Measurements from ENCODE around the gene SPSB2.

The SPSB2 gene

DNA sequence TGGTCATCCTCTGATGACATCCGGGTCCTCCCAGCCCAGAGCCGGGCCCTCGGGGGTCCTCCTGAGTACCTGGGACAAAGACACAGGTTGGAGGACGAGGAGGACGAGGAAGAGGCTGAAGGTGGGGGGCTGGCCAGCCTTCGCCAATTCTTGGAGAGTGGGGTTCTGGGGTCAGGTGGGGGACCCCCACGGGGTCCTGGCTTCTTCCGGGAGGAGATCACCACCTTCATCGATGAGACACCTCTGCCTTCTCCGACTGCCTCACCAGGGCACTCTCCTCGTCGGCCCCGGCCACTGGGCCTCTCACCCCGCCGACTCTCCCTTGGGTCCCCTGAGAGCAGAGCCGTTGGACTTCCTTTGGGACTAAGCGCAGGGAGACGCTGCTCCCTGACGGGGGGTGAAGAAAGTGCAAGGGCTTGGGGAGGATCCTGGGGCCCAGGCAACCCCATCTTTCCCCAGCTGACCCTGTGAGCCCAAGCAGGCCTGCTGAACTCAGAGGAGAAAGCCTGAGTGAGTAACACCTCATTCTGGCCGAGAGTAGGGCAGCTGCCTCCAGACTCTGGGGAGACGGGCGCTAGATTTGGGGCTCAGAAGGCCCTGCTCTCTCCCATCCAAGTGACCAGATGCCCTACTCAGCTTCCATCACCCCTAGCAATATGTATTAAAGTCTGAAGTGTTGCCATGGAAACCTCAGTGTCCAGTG, 46.2 kb downstream of the SPSB2 start:
- Histone ChIP-seq H3K4me1 (ENCODE audit: control insufficient read depth in 2 of 2, insufficient read depth in 2 of 2, low read length in 2 of 2) (peaks cover 11 to 13% of the 10 kb centered on the region in 2 donors), H3K36me3 (ENCODE audit: control insufficient read depth in 2 of 2, insufficient read depth in 2 of 2, low read length in 2 of 2) (peaks cover 0 to 3% of the 10 kb centered on the region in 2 donors), H3K27ac (ENCODE audit: low read depth in 2 of 2, low read length in 2 of 2) (no peak overlapping the region), H3K27me3 (ENCODE audit: control insufficient read depth in 2 of 2, insufficient read depth in 2 of 2, low read length in 2 of 2) (peaks cover 37 to 48% of the 10 kb centered on the region in 2 donors), H3K9ac (ENCODE audit: low read depth in 1 of 2, low read length in 2 of 2) (no peak overlapping the region), H3K4me3 (ENCODE audit: low read length in 2 of 2) (no peak overlapping the region), H3K9me3 (ENCODE audit: control insufficient read depth in 2 of 2, low read length in 2 of 2) (no peaks in the 10 kb centered on the region)

DNA sequence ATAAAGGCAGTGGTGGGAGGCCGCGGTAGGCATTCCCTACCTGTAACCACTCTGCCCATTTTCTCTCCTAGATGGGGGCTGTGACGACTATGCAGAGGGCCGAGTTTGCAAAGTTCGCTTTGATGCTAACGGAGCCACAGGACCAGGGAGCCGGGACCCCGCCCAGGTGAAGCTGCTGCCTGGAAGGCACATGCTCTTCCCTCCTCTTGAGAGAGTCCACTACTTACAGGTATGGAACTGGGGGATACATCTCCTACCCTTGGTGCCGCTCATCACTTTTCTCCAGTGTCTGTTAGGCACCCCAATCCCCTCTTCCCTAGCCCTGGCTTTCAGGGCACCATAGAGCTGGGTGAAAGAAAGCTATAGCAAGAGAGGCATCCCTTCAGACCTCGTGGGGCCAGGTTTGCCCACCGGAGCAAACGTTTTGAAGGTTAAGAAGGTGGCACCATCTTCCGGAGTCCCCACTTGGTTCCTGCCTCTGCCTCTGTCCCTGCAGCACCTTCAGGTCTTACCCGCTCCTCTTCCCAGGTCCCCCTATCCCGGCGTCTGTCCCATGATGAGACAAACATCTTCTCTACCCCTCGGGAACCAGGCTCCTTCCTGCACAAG, 46.9 kb downstream of the SPSB2 start:
- Histone ChIP-seq H3K4me3 (ENCODE audit: low read length in 2 of 2) (no peak overlapping the region), H3K9ac (ENCODE audit: low read depth in 1 of 2, low read length in 2 of 2) (no peak overlapping the region), H3K27ac (ENCODE audit: low read depth in 2 of 2, low read length in 2 of 2) (no peak overlapping the region)

DNA sequence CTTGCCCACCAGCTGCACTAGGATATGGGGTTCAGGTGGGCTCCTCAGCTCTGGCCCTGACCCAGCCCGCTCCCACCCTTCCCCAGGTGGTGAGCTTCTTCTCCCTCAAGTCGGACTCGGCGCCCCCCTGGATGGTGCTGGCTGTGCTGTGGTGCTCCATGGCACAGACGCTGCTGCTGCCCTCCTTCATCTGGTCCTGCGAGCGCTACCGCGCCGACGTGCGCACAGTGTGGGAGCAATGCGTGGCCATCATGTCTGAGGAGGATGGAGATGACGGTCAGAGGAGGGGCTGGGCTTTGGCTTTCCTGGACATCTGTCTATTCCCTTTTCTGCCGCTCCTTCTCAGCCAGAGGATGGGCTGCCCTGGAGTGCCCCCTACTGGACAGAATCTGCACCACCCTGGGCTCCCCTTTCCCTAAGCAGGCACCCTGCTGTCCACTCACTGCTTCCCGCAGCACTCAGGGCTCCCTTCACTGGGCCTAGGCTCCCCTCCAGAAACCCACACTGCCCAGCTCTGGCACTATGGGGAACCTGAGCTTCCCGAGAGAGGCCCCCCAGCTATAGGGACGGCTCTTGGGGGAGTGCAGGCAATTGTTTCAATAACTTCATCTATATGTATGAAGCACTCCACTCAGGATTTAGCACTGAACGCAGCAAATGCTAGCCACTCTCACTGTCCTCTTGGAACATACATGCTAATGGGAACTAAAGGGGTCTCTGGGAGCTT, 47.5 kb downstream of the SPSB2 start:
- Histone ChIP-seq H3K9me3 (ENCODE audit: control insufficient read depth in 2 of 2, low read length in 2 of 2) (no peaks in the 10 kb centered on the region), H3K36me3 (ENCODE audit: control insufficient read depth in 2 of 2, insufficient read depth in 2 of 2, low read length in 2 of 2) (no peaks in the 10 kb centered on the region), H3K4me3 (ENCODE audit: low read length in 2 of 2) (peak overlapping the region in 1 of 2 donors; percentile 31), H3K4me1 (ENCODE audit: control insufficient read depth in 2 of 2, insufficient read depth in 2 of 2, low read length in 2 of 2) (peaks cover 11 to 15% of the 10 kb centered on the region in 2 donors), H3K27ac (ENCODE audit: low read depth in 2 of 2, low read length in 2 of 2) (peak overlapping the region in 1 of 2 donors; percentile 18), H3K9ac (ENCODE audit: low read depth in 1 of 2, low read length in 2 of 2) (no peak overlapping the region), H3K27me3 (ENCODE audit: control insufficient read depth in 2 of 2, insufficient read depth in 2 of 2, low read length in 2 of 2) (peaks cover 37 to 54% of the 10 kb centered on the region in 2 donors)

More for the DNA sequence above, 46.9 kb downstream of the SPSB2 start:
- H3K4me1 ChIP-seq (ENCODE audit: control insufficient read depth in 2 of 2, insufficient read depth in 2 of 2, low read length in 2 of 2) = peaks cover 11 to 15% of the 10 kb centered on the region in 2 donors
- no peaks in the 10 kb centered on the region for H3K36me3 ChIP-seq (ENCODE audit: control insufficient read depth in 2 of 2, insufficient read depth in 2 of 2, low read length in 2 of 2)
- peaks cover 38 to 51% of the 10 kb centered on the region in 2 donors for H3K27me3 ChIP-seq (ENCODE audit: control insufficient read depth in 2 of 2, insufficient read depth in 2 of 2, low read length in 2 of 2)
- no peaks in the 10 kb centered on the region for H3K9me3 ChIP-seq (ENCODE audit: control insufficient read depth in 2 of 2, low read length in 2 of 2)

DNA sequence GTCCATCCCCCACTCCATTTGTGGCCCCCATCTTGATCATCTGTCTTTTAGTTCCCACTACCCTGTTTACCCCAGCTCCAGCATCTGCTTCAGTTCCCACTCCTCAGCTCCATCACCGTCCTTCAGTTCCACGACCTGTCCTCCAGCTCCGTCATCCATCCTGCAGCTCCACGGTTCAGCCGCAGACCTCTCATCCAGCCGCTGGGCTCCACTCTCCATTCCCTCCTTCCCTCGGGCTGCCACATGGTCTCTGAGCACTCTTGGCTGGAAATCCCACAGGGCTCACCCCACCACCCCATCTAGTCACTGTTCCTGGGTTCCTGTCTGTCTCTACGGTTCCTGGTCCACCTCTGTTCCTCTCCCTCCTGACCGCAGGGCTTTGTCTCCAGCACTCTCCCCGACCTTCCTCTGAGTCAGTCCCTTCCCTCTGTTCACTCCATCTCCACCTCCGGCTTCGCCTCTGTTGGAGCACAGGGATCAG, 48.2 kb downstream of the SPSB2 start:
- peaks cover 37 to 55% of the 10 kb centered on the region in 2 donors for H3K27me3 ChIP-seq (ENCODE audit: control insufficient read depth in 2 of 2, insufficient read depth in 2 of 2, low read length in 2 of 2)
- no peak overlapping the region for H3K9ac ChIP-seq (ENCODE audit: low read depth in 1 of 2, low read length in 2 of 2)
- H3K36me3 ChIP-seq (ENCODE audit: control insufficient read depth in 2 of 2, insufficient read depth in 2 of 2, low read length in 2 of 2) = no peaks in the 10 kb centered on the region
- peaks cover 10 to 15% of the 10 kb centered on the region in 2 donors for H3K4me1 ChIP-seq (ENCODE audit: control insufficient read depth in 2 of 2, insufficient read depth in 2 of 2, low read length in 2 of 2)
- no peak overlapping the region for H3K27ac ChIP-seq (ENCODE audit: low read depth in 2 of 2, low read length in 2 of 2)
- H3K9me3 ChIP-seq (ENCODE audit: control insufficient read depth in 2 of 2, low read length in 2 of 2) = no peaks in the 10 kb centered on the region
- H3K4me3 ChIP-seq (ENCODE audit: low read length in 2 of 2) = no peak overlapping the region

DNA sequence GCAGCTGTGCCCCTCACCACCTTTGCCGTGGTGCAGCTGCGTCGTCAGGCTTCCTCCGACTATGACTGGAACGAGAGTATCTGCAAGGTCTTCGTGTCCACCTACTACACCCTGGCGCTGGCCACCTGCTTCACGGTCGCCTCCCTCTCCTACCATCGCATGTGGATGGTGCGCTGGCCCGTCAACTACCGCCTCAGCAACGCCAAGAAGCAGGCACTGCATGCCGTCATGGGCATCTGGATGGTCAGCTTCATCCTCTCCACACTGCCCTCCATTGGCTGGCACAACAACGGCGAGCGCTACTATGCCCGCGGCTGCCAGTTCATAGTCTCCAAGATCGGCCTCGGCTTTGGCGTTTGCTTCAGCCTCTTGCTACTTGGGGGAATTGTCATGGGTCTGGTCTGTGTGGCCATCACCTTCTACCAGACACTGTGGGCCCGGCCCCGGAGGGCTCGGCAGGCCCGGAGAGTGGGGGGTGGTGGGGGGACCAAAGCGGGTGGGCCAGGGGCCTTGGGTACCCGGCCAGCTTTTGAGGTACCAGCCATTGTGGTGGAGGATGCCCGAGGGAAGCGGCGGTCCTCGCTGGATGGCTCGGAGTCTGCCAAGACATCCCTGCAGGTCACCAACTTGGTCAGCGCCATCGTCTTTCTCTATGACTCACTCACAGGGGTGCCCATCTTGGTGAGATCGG, 48.9 kb downstream of the SPSB2 start:
- peaks cover 3 to 15% of the 10 kb centered on the region in 2 donors for H3K4me1 ChIP-seq (ENCODE audit: control insufficient read depth in 2 of 2, insufficient read depth in 2 of 2, low read length in 2 of 2)

DNA sequence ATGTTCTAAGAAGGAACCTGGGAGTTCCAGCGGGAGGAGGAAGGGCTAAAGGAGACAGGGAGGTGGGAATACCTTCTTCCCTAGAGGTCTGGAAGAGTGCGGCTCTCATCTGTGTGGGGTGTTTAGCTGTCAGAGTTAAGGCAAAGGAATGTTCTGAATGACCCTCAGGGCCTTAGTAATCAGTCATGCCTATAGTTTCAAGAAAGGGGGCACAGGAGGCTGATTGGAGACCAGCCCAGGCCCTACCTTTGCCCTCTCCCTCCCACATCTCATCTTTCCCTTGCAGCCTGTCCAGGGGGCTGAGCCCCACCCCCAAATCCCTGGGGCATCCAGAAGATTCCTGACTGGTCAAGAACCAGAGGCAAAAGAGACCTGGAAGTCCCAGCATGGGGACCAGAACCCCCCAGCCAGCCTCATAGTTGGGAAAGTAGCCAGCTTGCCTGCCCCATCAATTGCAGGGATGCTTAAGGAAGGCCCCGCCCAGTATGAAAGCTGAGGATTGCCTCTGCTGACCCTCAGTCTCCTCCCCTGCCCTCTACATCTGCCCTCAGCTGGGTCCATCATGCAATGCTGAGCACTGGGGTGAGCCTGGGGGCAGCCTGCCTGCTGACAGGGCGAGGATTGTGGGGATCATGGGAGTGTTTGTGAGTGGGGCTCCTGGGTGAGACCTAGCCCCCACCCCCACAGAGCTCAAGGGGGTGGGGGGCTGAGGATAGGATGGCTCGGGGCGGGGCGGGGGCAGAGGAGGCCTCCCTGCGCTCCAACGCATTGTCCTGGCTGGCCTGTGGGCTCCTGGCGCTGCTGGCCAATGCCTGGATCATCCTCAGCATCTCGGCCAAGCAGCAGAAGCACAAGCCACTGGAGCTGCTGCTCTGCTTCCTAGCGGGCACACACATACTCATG, 49.7 kb downstream of the SPSB2 start:
- Histone ChIP-seq H3K9ac (ENCODE audit: low read depth in 1 of 2, low read length in 2 of 2) (no peak overlapping the region), H3K27ac (ENCODE audit: low read depth in 2 of 2, low read length in 2 of 2) (no peak overlapping the region), H3K27me3 (ENCODE audit: control insufficient read depth in 2 of 2, insufficient read depth in 2 of 2, low read length in 2 of 2) (peaks cover 28 to 41% of the 10 kb centered on the region in 2 donors), H3K4me1 (ENCODE audit: control insufficient read depth in 2 of 2, insufficient read depth in 2 of 2, low read length in 2 of 2) (peaks cover 2 to 11% of the 10 kb centered on the region in 2 donors), H3K9me3 (ENCODE audit: control insufficient read depth in 2 of 2, low read length in 2 of 2) (no peaks in the 10 kb centered on the region), H3K36me3 (ENCODE audit: control insufficient read depth in 2 of 2, insufficient read depth in 2 of 2, low read length in 2 of 2) (no peaks in the 10 kb centered on the region), H3K4me3 (ENCODE audit: low read length in 2 of 2) (no peak overlapping the region)

More for the DNA sequence above, 48.9 kb downstream of the SPSB2 start:
- Histone ChIP-seq H3K27ac (ENCODE audit: low read depth in 2 of 2, low read length in 2 of 2) (no peak overlapping the region), H3K9ac (ENCODE audit: low read depth in 1 of 2, low read length in 2 of 2) (no peak overlapping the region), H3K4me3 (ENCODE audit: low read length in 2 of 2) (no peak overlapping the region), H3K9me3 (ENCODE audit: control insufficient read depth in 2 of 2, low read length in 2 of 2) (no peaks in the 10 kb centered on the region), H3K27me3 (ENCODE audit: control insufficient read depth in 2 of 2, insufficient read depth in 2 of 2, low read length in 2 of 2) (peaks cover 32 to 48% of the 10 kb centered on the region in 2 donors), H3K36me3 (ENCODE audit: control insufficient read depth in 2 of 2, insufficient read depth in 2 of 2, low read length in 2 of 2) (no peaks in the 10 kb centered on the region)

DNA sequence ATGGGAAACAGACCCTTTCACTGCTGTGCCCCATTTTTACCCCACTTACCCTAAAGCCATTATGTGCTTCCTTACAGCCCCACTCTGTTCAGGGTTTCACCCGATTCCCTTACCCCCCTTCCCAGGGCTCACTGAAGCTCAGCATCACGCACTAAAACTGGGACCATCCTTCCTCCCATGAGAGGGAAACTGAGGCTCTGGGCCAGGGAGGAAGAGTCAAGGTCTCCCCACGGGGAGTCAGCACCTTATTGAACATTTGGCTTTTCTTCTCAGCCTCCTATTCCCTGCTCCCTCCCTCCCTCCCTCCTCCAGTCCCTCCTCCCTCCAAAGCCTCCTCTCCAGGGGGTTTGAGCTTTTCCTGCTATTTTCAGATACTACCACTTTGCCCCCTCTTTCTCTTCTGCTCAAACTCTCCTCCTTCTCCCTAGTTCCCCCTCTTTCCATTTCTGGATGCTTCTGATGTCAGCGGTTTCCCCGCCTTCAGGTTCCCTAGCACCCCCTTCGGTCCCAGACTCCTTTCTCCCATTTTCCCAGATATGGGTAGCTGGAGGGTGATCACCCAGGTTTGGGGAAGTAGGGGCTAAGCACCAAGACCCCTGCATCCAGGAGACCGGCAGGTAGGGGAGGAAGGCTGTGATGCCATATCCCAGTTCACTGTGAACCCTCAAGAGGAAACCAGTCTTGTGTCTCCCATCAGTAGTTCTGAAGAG, 50.5 kb downstream of the SPSB2 start:
- H3K27ac ChIP-seq (ENCODE audit: low read depth in 2 of 2, low read length in 2 of 2) = no peak overlapping the region
- H3K36me3 ChIP-seq (ENCODE audit: control insufficient read depth in 2 of 2, insufficient read depth in 2 of 2, low read length in 2 of 2) = peaks cover 0 to 4% of the 10 kb centered on the region in 2 donors
- H3K4me3 ChIP-seq (ENCODE audit: low read length in 2 of 2) = peak overlapping the region in 1 of 2 donors; percentile 50
- peaks cover 28 to 39% of the 10 kb centered on the region in 2 donors for H3K27me3 ChIP-seq (ENCODE audit: control insufficient read depth in 2 of 2, insufficient read depth in 2 of 2, low read length in 2 of 2)
- H3K4me1 ChIP-seq (ENCODE audit: control insufficient read depth in 2 of 2, insufficient read depth in 2 of 2, low read length in 2 of 2) = peaks cover 2 to 8% of the 10 kb centered on the region in 2 donors
- H3K9ac ChIP-seq (ENCODE audit: low read depth in 1 of 2, low read length in 2 of 2) = no peak overlapping the region
- H3K9me3 ChIP-seq (ENCODE audit: control insufficient read depth in 2 of 2, low read length in 2 of 2) = no peaks in the 10 kb centered on the region

DNA sequence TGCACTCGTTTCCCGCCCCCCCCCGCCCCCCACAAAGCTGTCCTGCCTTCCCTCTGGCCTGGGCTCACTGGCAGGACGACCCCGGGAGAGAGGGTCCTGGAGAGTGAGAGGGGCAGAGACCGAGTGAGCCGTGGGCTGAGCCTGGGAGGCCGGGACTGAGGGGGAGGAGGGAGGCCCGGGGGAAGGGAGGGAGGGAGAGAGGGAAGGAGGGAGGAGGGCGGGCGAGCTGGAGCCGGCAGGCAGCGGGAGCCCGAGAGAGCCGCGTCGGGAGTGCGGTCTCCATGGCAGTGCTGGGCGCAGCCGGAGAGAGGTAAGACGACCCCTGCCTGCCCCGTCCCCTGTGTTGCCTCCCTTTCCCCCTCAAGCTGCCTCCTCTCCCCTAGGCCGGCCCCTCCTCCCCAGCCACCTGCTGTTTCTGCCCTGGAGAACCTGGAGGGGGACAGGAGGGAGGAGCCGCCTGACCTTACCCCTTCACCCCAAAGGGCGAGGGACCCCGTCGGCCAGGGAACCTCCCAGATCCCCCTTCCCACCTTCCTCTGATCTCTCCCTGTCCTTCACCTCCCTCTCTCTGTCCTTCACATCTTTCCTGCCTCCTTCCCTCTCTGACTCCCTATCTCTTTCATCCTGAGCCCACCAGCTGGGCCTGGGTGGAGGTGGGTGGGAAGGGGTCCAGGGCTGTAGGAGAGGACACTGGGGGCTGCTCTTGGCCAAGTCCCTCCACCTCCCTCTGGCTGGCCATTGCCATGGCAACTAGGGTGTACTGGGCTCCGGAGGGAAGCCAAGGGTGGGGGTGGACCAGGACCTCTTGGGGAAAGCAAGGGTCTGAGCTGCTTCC, 51.3 kb downstream of the SPSB2 start, which contains the start of gene GPR162:
GPR162 (plus strand) TSS at position 231 of the 835 bp plus-strand sequence. CDS start 2,078 bp downstream, outside the sequence.
- H3K36me3 ChIP-seq (ENCODE audit: control insufficient read depth in 2 of 2, insufficient read depth in 2 of 2, low read length in 2 of 2) = peaks cover 0 to 5% of the 10 kb centered on the region in 2 donors
- H3K4me1 ChIP-seq (ENCODE audit: control insufficient read depth in 2 of 2, insufficient read depth in 2 of 2, low read length in 2 of 2) = peaks cover 2 to 6% of the 10 kb centered on the region in 2 donors
- H3K9me3 ChIP-seq (ENCODE audit: control insufficient read depth in 2 of 2, low read length in 2 of 2) = no peaks in the 10 kb centered on the region
- H3K4me3 ChIP-seq (ENCODE audit: low read length in 2 of 2) = peak within 1 kb of the TSS; percentile 35 to 50
- peaks cover 23 to 39% of the 10 kb centered on the region in 2 donors for H3K27me3 ChIP-seq (ENCODE audit: control insufficient read depth in 2 of 2, insufficient read depth in 2 of 2, low read length in 2 of 2)
- H3K9ac ChIP-seq (ENCODE audit: low read depth in 1 of 2, low read length in 2 of 2) = peak within 1 kb of the TSS in 1 of 2 donors; percentile 32
- H3K27ac ChIP-seq (ENCODE audit: low read depth in 2 of 2, low read length in 2 of 2) = no peak within 1 kb of the TSS
